CD4-positive, alpha-beta T cell treated with Interleukin-1 beta for 1 hour (primary cell): ENCODE data around the gene SLC24A4.
"Not testable (repeated sequence)": the region's sequence is repeated elsewhere in the genome, so short reads cannot be mapped to it uniquely, and the experiment has no call there.

Experiments used
- DNase-seq, 2 donors: peaks; one replicate each; pipeline ENCODE4 v3.0.0-alpha.2; 2020 to 2022

SLC24A4 gene

DNA sequence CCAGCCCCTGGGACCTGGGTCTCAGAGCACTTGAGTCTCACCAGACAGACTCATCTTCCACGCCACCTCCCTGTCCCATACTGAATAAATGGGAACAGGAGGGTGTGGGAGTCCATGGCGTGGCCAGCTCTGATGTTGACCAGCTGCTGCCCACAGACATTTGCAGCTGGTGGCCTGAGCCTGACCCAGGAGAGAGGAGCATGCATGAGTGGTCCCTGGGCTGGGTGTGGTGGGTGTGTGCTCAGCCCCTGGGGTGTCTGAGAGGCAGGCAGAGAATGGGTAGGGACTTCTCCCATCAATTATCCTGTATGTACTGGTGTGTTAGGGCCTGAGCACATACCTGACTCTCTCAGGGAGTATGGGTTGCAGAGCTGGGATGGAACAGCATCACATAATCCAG, 49.3 kb downstream of the SLC24A4 start:
- DNase-seq, result no peak

DNA sequence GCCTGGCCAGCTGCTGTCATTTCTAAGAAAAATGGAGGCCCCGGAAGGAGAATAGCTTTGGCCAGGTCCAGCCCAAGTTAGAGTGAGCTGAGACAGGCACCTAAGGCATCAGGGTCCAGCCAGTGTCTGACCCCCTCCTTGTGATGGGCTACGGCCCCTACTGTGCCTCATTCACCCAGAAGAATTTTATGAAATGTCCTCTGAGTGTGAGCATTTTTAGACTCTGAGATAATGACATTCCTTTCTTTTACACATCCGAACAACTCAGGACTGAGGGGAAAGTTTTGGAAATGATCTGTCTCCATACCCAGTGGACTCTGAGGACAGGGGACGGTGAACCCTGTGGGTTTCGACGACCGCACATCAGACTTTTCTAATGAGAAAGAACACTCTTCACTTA, 50.4 kb downstream of the SLC24A4 start:
- DNase-seq, result no peak

DNA sequence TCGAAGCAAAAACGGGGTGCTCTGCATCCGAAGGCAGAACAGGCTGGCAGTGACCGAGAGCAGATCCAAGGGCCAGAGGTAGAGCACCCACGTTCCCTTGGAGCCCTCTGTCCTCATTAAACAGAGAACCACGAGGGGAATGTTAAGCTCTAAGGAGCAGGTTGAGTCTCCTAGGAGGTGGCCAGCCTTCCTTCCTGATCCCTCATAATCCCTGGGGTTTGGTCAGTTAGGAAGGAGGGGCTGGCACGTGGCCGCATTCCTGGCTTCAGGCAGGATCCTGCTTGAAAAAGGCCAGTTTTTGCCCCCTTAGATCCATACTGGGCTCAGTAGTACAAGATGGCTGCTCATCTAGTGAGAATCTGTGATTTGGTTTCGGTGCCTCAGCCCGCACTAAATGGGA, 57.2 kb downstream of the SLC24A4 start:
- DNase-seq, result no peak

DNA sequence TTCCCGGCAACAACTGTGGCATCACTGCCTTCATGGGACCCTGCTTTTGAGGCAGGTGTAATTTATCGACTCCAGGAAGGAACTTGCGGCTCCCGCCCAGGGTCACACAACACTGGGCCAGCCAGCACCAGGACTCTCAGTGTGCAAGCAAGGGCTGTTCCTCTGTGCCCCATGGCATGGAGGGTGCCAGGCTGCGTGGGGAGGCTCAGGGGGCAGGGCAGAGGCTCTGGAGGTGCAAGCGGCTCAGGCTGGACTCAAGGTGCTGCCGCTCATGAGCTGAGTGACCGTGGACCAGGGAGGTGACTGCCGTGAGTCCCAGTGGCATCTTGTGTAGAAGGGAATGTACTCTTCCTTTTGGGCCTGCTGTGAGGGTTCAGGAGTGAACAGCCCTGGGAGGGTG, 57.6 kb downstream of the SLC24A4 start:
- no peak for DNase-seq

DNA sequence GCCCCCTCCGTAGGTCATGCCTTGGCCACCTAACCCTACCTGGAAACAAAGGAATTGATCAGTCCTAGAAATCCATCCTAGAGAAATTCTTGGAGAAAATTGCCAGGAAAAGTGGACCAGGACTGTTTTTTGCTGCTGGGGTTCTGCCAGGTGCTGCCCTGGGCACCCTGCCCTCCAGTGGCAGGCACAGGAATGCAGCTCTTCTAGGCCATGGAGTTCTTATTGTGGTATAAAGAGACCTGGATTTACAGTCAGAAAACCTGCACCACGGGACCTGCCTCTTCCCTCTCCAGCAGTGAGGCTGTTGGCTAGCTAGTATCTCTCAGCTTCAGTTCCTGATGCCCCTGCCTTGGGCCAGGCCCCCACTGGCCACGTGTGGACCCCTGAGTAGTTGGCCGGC, 59.7 kb downstream of the SLC24A4 start:
- DNase-seq, result no peak

DNA sequence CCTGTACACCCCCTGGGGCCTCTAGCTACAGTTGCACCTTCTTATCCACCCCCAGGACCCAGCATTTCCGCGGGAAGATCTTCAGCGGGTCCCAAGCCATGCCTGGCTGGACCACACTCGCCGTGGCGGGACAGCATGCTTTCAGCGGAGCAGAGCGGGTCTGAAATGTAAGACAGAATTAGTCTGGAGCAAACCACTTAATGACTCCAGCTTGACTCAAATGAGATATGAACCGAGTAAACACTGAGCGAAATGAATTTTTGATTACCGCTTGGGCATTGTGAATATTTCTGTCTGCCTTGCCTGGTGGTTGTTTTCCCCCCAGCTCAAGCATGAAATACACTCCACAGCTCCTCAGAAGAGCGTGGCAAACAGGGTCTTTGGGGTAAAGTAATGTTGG, 60.8 kb downstream of the SLC24A4 start:
- no peak for DNase-seq

DNA sequence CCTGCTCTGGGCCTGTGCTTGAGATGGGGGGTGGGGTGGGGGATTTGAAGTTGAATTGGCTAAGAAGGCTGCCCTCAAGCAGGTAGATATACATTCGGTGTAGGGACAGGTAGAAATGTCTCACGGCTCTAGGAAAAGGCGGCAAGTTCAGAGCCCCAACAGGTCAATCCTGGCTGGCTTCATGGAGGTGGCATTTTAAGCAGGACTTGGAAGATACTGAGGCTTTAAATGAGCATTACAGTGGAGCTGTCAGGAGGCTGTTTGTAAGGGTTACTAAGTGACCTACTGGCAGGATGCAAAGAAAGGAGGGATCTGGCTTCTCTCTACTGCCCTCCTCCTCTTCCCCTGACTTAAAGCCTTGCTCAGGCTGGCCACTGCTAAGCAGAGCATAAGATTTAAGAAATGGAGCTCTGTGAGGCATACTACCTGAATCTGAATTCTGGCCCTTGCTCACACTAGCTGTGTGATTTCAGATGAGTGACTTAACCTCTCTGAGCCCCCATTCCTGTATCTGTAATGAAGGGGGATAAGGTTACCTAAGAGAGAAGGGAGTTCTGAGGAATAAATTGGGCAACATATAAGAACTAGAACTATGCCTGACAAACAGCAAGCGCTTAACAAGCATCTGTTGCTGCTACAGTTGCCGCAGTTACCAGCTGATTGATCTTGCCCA, 61.6 kb downstream of the SLC24A4 start:
- DNase-seq, result no peak

DNA sequence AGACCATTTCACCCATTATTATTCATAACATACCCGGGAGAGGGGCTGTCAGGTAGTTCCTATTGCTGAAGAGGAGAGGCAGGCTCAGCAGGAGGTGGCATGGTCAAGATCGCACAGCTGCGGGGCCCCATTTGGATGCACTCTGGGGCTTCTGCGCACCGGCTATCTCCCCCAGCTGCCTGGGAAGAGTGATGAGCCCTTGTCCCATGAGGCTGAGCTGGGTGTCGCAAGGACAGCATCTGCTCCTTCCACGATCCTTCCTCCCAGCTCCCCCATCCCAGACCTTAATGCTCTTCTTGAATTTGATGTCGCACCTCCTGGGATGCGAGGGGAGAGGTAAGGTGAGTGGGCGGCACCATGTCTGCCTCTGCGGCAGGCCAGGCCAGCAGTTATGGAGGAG, 62.6 kb downstream of the SLC24A4 start:
- no peak for DNase-seq

DNA sequence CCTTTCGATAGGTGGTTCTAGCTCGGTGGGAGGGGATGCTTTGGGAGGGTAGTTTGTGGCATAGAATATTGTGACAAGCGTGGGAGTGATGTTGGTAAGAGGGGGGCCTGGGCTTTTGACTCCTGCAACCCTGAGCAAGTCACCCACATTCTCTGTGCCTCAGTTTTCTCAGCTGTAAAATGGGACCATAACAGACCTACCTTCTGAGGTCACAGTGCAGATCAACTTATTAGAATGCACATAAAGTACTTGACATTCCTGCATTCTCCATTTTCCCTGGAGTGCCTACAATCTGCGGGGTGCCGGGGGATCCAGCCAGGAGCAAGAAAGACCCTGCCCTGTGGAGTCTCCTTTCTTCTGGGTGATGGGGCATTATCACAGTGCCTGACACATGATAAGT, 63.2 kb downstream of the SLC24A4 start:
- no peak for DNase-seq

DNA sequence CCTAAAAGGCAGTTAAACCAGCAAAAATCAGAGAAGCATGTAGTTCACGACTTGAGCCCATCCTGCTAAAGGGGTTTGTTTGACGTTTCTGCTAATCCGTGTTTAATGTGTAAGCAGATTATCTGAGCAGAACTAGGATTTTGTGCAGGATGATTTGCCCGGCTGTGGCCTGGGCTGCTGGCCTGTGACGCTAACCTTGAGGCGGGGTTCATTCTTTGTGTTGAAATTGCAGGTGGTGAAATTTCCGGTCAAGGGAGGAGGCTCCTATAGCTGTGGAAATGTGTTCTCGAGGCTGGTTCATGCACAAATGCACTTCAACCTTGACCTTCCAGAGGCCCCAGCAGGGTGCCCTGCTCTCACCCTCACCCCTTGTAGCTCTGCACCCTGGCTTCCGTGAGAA, 63.7 kb downstream of the SLC24A4 start:
- DNase-seq, result peak; percentile 6 to 60

DNA sequence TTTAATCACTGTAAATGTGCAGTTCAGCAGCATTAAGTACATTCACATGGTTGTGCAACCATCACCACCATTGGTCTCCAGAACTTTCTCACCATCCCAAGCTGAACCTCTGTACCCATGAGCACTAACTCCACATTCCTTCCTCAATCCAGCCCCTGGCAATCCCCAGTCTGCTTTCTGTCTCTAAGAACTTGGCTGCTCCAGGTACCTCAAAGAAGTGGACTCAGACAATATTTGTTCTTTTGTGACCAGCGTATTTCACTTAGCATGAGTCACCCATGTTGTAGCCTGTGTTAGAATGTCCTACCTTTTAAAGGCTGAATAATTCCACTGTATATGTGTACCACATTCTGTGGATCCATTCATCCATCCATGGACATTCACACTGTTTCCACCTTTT, 64.6 kb downstream of the SLC24A4 start:
- DNase-seq, result no peak

DNA sequence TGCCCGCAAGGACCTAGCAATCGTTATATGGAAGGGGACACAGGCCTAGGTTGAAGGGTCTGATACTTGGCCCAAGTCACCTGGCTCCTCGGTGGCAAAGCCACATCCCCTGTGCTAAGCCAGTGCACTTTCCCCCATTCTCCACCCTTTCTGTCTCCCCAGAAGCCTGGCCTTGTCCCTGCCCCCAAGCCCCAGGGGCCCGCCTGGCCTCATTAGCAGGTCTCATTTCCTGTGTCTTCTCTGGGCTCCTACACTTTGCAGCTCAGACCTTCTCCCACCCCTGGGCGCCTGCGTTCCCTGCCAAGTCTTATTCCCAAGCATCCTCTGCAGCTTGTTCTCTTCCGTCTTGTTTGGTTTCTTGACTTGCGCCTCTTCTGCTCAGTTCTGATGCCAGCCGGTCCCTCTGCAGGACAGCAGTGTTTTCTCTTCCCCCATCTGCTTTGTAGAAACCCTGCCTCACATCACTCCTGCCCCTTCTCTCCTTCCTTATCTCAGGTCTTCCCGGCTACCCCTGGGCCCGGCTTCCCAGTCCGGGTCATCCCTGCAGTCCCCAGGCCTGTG, 66.7 kb downstream of the SLC24A4 start:
- no peak for DNase-seq

DNA sequence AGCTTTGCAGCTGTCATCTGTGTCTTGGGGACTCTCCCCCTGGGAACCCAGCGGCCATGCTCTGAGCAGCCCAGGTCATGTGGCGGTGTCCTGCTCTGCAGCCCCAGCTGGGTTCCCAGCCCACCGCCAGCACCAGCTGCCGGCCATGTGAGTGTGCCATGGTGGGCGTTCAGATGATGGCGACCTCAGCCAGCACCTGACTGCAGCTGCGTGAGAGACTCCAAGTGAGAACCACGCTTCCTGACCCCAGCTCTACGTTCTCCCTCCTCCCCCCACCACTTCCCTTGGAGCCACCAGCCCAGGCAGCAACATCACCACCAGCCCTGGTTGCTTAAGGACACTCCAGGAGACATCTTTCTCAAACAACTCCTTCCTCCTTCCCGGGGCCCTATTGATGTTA, 68.8 kb downstream of the SLC24A4 start:
- DNase-seq, result no peak

DNA sequence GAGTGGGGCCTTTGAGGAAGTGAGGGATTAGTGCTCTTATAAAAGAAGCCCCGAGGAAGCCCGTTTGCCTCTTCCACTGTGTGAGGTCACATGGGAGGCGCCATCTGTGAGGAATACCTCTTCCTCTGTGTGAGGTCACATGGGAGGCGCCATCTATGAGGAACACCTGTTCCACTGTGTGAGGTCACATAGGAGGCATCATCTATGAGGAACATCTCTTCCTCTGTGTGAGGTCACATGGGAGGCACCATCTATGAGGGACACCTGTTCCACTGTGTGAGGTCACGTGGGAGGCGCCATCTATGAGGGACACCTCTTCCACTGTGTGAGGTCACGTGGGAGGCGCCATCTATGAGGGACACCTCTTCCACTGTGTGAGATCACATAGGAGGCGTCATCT, 69.7 kb downstream of the SLC24A4 start:
- peak in 1 of 2 donors; percentile 27 for DNase-seq

DNA sequence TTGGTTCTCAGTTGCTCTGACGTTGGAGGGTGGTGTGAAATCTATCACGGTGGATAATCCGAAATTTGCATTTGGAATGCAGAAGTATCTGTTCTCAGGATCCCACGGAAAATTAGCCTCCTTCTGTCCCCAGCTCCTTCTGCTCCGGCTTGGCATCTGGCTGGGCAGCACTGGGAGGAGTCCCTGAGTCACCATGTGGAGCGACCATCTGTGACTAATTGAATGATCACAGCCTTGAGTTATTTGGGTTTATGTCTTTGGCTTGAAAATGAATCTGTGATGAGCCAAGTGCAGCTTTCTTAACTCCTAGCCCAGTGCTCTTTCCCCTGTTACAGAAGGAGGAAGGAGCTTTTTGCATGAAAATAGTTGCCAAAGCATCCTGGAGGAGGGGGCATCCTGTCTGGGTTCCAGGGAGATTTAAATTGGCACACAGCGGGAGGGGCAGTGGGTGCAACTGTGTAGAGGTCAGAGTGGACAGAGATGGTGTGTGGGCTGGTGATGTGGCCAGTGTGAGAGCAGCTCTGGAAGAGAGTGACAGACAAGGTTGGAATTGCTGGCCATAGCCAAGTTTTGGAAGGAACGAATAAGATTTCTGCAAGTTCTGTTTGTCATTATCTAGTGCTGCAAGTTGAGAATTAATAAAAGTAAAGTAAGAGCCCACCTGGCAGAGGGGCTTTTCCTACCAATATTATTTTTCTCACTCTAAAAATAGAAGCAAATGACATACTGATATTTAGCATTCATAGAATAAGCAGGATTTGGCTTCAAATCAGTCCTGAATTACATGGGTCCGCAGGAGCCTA, 74.4 kb downstream of the SLC24A4 start:
- peak in 1 of 2 donors; percentile 17 for DNase-seq

DNA sequence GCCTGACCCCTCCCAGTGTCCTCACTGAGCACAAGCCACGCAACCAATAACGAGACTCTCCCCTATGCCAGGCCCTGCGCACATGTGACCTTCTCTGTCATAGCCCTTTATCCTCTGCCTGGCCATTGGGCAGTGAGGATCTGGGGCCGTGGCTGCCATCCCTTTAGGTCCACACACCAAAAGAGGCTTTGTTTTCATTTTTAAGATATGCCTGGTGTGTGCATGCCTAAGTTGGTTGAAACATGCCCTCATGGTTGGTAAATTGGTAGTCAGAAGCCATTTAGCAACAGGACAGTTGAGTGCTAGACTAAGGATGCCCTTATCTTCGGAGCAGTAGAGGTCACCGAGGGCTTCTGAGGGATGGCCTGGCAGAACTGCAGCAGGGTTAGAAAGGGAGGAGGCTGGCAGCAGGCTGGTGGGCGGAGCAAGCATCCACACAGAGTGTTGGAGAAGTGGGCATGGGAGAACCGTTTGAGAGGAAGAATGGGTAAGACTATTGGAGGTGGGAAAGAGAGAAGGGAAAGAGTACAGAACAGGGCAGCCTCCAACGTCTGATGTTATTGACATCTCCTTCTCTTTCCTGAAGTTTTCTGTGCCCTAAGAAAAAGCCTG, 75.1 kb downstream of the SLC24A4 start:
- DNase-seq, result no peak

DNA sequence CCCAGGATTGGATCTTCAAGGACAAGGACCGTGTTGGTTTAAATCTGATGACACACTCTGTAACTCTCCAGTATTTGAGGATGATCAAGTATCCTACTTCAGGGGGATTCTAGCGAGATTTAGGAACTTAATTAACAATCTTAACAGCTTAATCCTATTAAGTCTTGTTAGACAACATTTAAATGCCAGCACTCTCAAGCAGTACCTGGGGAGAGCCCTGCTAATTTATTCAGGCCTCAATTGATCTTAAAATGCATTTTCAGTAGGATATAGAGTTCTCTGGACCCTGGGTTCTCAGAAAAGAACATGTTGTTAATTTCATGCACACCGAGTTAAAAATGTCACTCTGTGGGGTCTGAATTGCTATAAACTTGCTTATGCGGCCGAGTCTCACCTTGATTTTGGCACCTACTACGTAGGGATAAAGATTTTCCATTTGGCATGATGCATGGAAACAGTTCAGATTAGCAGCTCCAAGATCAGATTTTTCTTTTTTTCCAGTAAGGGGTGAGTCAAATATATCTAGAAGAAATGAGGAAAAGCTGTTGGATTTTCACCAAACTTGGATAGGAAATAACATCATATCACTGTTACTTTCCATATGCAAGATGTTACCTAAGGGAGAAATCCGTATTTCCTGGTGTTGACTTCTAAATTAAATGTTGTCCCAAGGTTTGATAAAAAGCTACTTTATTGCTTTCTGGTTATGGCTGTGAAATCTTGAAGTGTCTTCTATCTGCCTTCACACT, 76.1 kb downstream of the SLC24A4 start:
- no peak for DNase-seq

DNA sequence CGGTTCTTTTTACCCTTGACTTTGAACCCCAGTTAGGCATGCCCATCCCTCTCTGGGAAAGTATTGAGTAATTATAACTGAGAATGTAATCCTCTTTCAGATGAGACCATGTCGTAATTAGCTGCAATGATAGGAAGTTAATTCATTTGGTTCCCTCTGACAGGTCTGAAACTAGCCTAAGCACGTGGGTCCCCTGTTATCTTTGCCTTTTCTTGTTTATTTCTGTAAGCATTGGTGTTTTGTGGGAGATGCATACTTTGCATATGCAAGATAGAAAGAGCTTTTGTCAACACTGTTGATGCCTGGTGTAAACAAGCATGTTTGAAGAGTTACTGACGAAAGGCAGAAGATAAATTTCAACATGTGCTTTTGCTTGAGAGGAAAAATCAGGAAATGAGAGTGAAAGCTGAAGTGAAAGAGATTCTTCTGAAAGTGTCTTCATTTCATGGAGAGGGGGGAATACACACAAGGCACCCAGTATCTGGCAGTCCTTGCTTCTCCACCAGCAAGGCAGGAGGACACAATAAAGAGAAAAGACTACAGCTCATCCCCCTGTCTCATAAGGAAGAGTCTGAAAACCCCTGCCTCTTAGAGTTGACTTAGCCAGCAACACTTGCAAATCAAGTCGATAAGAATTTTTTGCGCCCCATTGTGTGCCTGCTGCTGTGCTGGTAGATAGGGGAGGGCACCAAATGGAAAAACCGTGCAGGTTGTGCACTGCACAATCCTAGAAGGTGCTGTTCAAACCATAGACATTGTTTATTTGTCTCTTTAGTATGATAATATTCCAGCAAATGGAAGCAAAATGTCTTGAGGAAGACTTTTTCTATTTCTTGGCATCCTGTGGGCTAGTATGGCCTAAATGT, 77.8 kb downstream of the SLC24A4 start:
- DNase-seq, result no peak

DNA sequence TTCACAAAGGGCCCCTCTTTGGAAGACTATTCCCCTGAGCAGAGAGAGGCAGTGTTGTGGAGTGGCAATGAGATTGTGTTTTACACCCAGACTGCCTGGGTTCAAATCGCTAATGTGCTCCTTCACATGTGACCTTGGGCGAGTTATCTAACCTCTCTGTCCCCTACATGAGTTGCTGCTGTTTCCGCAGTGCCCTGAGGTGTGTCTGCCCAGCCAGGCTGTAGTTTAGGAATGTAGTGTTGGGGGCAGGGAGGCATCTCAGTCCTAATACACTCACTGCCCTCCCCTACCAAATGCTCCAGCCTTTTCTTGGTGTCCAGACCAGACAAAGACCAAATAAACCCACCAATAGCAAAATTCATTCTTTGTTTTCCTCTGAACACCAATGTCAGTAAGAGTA, 78.6 kb downstream of the SLC24A4 start:
- DNase-seq, result no peak

DNA sequence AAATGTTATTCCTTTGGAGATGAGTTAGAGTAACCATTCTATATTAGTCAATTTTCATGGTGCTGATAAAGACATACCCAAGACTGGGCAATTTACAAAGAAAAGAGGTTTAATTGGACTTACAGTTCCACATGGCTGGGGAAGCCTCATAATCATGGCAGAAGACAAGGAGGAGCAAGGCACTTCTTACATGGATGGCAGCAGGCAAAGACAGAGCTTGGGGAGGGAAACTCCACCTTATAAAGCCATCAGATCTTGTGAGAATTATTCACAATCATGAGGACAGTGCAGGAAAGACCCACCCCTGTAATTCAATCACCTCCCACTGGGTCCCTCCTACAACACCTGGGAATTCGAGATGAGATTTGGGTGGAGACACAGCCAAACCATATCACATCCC, 79.5 kb downstream of the SLC24A4 start:
- DNase-seq, result not testable (repeated sequence)

DNA sequence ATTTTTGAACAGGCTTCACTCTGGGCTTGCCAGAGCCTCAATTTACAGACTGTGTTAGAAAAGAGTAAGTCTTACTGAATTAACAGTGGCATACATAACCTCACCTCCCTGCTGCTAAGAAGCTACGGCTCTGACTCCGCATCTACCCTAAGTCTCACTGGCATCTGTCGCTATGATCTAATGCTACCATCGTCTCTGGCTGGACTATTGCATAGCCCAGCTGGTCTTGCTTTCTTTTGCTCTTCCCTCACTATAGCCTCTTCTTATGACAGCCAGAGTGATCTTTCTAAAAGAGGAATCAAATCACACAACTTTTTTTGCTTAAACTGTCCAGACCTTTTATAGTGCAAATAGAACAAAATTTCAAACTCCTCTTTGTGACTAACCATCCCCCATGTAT, 81.1 kb downstream of the SLC24A4 start:
- DNase-seq, result no peak

DNA sequence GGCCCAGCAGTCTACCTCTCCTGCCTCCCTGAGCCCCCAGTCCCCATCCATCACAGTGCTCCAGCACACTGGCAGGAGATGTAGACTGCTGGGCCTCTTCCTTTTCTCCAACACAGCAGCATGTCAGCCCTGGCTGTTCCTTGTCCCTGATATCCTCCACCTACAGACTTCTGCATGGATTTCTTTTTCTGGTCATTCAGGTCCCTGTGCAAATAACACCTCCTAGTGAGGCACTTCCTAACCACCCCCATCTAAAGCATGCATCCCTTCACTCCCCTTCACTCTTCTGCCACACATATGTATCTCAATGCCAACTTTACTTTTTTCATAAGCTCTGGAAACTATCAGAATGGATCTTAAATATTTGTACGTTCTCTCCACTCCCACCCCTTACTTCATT, 81.5 kb downstream of the SLC24A4 start:
- no peak for DNase-seq
